HG03159 (cell line): Measurements from ENCODE around the gene RGS7.

ENCODE experiments used
- ATAC-seq: cut with Tn5 transposase; IDR thresholded peaks from one replicate; pipeline ENCODE4 v1.9.1; 2021; ENCODE audit warnings: mild to moderate bottlenecking, moderate library complexity; ENCODE audit not compliant: unreplicated experiment

The RGS7 gene

DNA sequence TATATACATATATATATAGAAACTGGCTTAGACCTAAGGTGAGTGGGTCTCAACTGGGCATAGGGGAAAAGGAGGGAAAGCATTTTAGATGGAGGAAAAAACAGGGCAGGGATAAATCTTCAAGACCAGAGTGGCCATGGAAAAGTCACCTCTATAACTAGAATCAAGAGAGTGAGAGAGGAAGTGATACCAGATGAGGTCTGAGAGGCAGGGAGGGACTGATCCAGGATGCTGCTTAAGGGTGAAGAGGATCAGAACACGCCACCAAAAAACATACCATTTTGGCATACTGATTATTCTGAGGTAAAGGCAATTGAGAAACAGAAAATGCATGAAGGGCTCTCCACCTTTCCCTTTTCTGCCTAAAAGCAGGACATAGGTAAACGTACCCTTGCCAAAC is 268.9 kb downstream of the RGS7 start:
- peak; percentile 71 for ATAC-seq

DNA sequence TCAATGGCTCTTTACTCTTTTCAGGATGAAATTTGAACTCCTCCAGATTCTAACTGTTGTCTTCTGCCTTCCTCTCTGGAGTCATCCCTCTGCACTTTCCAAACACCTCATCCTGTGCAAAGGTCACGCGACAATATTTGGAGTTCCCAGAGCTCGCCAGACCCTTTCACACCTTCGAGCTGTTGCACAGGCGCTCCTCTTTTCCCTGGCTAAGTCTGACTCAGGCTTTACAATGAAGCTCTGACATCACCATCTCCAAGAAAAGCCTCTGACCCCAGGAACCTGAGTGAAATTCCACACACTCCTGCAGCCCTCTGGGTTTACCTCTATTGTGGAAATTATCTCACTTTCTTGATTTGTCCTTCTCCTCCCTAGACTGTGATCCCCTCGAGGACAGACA is 270.3 kb downstream of the RGS7 start:
- no peak for ATAC-seq

DNA sequence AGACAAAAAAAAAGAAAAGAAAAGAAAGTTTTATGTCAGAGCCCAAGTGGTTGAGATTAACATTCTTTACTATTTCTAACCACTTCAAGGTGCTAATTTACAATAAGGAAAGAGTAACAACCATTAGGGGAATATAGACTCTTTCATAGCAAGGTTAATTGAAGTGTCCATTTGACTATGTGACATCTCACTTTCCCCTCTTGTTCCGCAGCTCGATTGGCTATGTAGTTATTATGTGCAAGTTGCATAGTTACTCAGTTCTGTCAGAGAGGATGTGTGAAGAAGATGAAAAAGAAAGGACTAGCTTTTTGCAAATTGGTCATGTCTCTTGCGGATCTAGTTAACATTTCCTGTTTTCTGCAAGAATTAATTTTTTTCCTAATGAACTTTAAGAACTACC is 273.7 kb downstream of the RGS7 start:
- ATAC-seq, result no peak

DNA sequence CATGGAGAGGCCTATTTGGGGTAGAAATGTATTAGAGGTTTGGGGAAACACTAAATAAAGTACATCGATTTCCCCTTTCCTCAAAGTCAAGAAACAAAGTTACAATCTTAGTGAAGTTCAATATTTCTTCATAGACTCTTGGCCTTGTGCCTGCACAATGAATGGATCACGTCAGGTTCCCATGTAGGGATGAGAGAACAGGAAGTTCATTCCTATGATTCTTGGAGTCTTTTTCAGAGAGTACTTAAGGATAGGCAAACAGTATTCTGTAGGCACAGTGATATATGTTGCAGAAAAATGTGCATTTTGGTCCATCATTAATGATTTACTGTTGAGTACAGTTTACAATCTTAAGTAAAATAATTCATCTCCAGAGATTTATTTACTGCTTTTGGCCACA is 275.5 kb downstream of the RGS7 start:
- no peak for ATAC-seq

- ATAC-seq, result no peak
Measured at GRCh38 chr1:241079459-241079858, 277.5 kb downstream of the RGS7 start.

DNA sequence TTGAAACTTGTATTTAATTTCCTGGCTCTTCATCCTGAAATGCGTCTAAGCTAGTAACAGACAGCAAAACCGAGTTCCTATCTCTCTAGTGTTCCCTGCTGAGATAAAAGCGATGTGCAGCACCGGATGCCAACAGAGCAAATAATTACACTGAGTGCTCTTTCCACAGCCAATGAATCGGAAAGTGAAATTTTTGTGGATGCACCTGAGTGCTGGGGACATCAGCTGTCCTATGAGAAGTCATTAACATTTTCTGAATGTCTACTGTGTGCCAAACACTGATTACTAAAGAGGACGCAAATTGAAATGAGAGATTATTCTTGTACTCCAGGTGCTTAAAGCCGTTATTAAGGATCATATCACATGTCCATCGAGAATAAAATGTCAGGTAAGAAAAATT is 278.0 kb downstream of the RGS7 start:
- ATAC-seq, result no peak

DNA sequence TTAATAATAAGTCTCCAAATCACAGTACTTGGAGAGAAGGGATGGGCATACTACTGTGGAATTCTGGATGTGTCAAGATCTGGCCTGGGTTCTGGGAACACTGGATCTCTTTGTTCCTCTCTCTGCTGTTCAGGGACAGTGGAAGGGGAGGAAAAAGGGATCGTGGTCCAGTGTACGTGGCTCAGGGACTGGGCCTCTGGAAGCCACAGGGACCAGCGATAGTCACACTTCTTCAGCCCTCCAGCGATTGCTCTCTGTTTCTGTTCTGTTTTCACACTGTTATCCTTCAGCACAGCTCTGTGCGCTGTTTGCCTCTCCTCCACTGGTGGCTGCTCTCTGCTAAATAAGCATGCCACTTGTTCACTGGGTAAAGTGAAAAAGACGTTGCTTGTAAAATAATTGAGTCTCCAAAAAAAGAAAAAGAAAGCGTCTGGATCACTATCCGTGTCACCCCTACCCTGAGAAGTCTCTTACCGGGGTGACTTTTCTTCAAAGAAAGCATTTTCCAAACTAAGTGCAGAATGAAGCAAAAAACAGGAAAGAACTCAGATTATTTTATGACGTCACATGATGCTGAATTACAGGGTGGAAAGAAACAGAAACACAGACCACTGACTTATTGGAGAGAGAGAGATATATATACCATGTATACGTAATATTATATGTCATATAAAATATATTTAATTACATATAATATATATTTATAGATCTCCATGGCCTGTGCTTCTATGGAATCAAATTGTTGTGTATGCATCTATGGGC is 279.4 kb downstream of the RGS7 start:
- no peak for ATAC-seq

DNA sequence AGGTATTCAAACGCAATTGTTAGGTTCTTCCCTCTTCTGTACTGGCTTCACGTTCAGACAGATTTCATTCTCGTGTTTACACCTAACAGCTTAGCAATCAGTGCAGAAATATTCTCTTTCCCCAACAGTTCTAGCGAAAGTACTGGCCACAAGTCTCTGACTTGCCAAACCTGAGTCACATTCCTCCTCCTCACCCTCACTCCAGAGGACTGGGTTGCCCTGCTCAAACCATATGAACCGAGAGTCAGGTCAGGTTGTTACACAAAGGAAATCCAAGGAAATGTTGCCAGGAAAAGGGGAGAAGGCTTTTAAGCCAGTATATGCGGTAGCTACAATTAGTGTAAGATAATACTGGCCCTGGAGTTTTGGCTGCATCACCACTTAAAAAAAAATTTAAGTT is 282.5 kb downstream of the RGS7 start:
- no peak for ATAC-seq

GRCh38 chr1:241068359-241068758 is 288.6 kb downstream of the RGS7 start:
- no peak for ATAC-seq

GRCh38 chr1:241063276-241063675 is 293.7 kb downstream of the RGS7 start:
- no peak for ATAC-seq

- no peak for ATAC-seq
Measured at GRCh38 chr1:241061062-241061461, 295.9 kb downstream of the RGS7 start.

DNA sequence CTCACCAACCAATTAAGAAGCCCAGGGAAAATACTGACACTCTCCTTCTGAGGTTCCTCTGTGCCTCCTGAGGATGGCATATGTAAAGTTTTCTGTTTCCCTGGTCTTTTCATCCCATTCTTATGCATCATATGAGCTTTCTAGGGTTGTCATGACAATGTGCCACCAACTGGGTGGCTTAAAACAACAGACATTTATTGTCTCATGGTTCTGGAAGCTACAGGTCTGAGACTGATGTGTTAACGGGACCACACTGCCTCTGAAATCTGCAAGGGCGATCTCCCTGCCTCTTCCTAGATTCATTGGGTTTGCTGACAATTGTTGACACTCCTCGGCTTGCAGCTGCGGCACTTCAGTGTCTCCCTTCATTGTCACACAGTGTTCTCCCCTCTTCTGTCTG is 308.4 kb downstream of the RGS7 start:
- ATAC-seq, result no peak

DNA sequence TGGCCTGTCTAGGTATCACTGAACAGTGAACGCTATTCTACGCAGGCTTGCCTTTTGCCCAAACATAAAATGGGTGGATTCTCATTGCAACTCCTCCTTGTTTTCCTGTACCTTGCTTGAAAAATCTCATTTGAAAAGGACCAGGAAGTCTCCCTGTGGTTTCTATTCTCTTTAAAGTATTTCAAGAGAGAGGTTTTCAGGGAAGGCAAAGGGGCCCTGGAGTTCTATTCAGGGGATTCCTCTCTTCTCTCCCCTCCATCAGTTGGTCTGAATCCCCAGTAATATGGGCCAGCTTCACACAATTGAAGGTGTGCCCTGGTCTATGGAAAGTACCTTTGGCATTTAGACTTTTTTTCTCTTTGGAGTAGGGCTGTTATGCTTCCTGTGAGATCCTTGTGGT is 311.3 kb downstream of the RGS7 start:
- ATAC-seq, result no peak

DNA sequence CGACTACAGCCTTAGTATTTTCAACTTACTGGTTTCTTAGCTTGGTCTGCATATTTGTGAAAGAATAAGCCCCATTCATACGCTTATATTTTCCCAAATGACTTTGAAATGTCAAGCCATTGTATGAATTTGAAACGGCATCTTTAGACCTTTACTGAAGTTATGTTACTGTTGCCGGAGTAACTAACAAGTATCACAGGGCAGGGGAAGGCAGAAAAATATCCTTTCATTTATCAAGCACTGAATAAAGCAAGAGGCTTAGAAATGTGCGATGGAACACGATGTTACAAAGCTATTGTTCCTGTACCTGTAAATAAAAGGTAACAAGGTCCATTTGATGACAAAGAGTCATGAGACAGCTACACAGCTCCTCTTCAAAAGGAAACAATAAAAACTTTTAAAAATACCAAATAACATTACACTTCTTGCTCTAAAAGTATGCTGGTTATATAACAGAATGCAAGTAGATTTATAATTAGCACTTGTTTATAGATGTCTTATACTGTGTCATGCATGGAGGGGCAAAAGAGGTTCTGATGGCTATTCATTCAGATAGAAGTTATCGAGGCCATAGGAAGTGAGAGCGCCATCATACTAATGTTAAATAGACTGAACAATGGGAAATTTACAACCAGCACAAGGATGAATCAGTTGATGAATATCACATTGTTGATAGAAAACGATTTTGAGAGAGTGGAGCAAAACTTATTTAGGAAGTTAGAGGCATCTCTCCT is 322.6 kb downstream of the RGS7 start:
- no peak for ATAC-seq

DNA sequence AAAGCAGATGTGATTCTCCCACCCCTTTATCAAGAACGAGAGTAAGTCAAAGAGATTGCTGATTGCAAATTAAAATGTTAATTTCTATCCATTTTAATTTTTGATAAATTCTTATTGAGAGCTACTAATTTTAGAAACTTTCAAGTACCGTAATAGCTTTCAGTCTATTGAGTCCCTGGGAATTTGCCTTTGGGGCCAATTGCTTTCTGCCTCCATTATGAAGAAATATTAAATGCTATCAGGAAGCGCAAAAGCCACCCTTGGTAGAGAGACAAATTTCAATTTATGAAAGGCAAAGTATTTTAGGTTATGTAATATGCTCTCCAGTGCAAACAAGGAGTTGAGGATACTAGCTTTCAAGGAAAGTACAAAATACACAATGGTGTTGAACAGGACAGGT is 332.2 kb downstream of the RGS7 start:
- no peak for ATAC-seq

GRCh38 chr1:241022366-241022765 is 334.6 kb downstream of the RGS7 start:
- ATAC-seq, result no peak

- no peak for ATAC-seq
Measured at GRCh38 chr1:241020851-241021697, 335.9 kb downstream of the RGS7 start.

- no peak for ATAC-seq
Measured at GRCh38 chr1:241012708-241013340, 344.2 kb downstream of the RGS7 start.

DNA sequence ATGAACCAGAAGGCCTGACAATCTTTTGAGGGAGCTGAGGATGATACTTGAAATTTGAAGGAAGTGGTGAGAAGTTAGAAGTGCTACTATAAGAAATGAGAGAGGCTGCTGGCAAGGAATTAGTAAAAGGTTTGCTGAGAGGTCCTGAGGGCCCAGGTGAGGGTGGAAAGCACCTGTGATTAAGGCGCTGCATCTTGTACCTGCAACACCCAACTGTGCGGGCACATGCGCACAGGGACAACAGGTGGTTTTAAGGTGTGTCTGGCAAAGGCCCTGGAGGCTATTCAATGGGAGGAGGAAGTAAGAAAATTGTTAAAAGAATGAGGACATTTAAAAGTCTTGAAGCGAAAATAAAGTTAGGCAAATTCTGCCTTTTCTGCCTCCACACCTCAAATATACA is 349.3 kb downstream of the RGS7 start:
- ATAC-seq, result no peak

- no peak for ATAC-seq
Measured at GRCh38 chr1:240999826-241000225, 357.2 kb downstream of the RGS7 start.

- ATAC-seq, result no peak
Measured at GRCh38 chr1:240998441-240999015, 358.5 kb downstream of the RGS7 start.
